PC-3 (cell line): Measurements from ENCODE around the gene FBXO38. TPM values are rescaled to one million over a fixed set of nuclear protein-coding genes. Genes with fewer than 3 reads are reported as not detected.

ENCODE experiments used
- ATAC-seq: fragments of 200-7000 bp; cut with Tn5 transposase; 2 replicates; pipeline ENCODE4 v1.9.1; 2020; ENCODE audit warnings: mild to moderate bottlenecking, moderate library complexity
- BruUV-seq: library from RNA; stranded (reverse); fragments of 400-500 nt; replicated peaks from 2 replicates; lab custom pipeline; 2021; lab: Mats Ljungman, UMichigan
- CTCF ChIA-PET: fragments of 300-600 bp; sonication (Branson Sonifier 250); formaldehyde crosslinking; loops from one replicate; lab custom pipeline; 2022; ENCODE audit warnings: antibody characterized with exemption; lab: Charles Lee
- POLR2A ChIA-PET: fragments of 300-600 bp; sonication (Branson Sonifier 250); formaldehyde crosslinking; loops from one replicate; lab custom pipeline; 2022; ENCODE audit warnings: antibody characterized with exemption; ENCODE audit not compliant: unreplicated experiment; lab: Charles Lee
- DNase-seq: peaks from one replicate; pipeline ENCODE4 v3.0.0-alpha.2; 2015
- H2AFZ ChIP-seq: fragments of 300-600 bp; sonication (generic); 2 replicates; pipeline ENCODE4 v1.6.0; 2016; ENCODE audit warnings: antibody characterized with exemption, low read length
- H3F3A ChIP-seq: fragments of 300-600 bp; sonication (generic); one replicate; pipeline ENCODE4 v1.6.0; 2017; ENCODE audit warnings: antibody characterized with exemption, low read length, control low read depth, mild to moderate bottlenecking; ENCODE audit not compliant: unreplicated experiment
- H3K27ac ChIP-seq: fragments of 300-600 bp; sonication (generic); 2 replicates; pipeline ENCODE4 v1.5.1; 2016; ENCODE audit warnings: mild to moderate bottlenecking, low read length
- H3K27me3 ChIP-seq: fragments of 300-600 bp; sonication (generic); 2 replicates; pipeline ENCODE4 v1.6.1; 2016; ENCODE audit warnings: low read length, mixed read lengths
- H3K36me3 ChIP-seq: fragments of 300-600 bp; sonication (generic); 2 replicates; pipeline ENCODE4 v1.6.1; 2016; ENCODE audit warnings: low read depth, mixed run types, low read length, mixed read lengths
- H3K4me1 ChIP-seq: fragments of 300-600 bp; sonication (generic); 2 replicates; pipeline ENCODE4 v1.5.1; 2016; ENCODE audit warnings: low read length; ENCODE audit not compliant: insufficient read depth
- H3K4me2 ChIP-seq: fragments of 300-600 bp; sonication (generic); 2 replicates; pipeline ENCODE4 v1.6.0; 2016; ENCODE audit warnings: low read length
- H3K4me3 ChIP-seq: fragments of 300-600 bp; sonication (generic); 2 replicates; pipeline ENCODE4 v1.5.1; 2016; ENCODE audit warnings: mild to moderate bottlenecking, low read length, mixed read lengths
- H3K79me2 ChIP-seq: fragments of 300-600 bp; sonication (generic); 2 replicates; pipeline ENCODE4 v1.6.1; 2017; ENCODE audit warnings: low read length, mixed read lengths
- H3K9ac ChIP-seq: fragments of 300-600 bp; sonication (generic); 2 replicates; pipeline ENCODE4 v1.6.0; 2016; ENCODE audit warnings: mild to moderate bottlenecking, low read length
- H3K9me2 ChIP-seq: fragments of 300-600 bp; sonication (generic); replicated peaks from 2 replicates; pipeline ENCODE4 v1.6.1; 2016; ENCODE audit warnings: mixed run types, low read length, mixed read lengths
- H3K9me3 ChIP-seq: fragments of 300-600 bp; sonication (generic); 2 replicates; pipeline ENCODE4 v1.6.1; 2016; ENCODE audit warnings: low read length, mixed read lengths
- H4K20me1 ChIP-seq: fragments of 300-600 bp; sonication (generic); 2 replicates; pipeline ENCODE4 v1.6.1; 2016; ENCODE audit warnings: low read length, mixed read lengths
- EZH2 ChIP-seq: fragments of 300-600 bp; sonication (generic); IDR thresholded peaks from one replicate; pipeline ENCODE4 v1.6.1; 2017; ENCODE audit warnings: antibody characterized with exemption, mild to moderate bottlenecking, low read length; ENCODE audit not compliant: unreplicated experiment
- EZH2phosphoT487 ChIP-seq: fragments of 300-600 bp; sonication (generic); IDR thresholded peaks from 2 replicates; pipeline ENCODE4 v1.6.1; 2018; ENCODE audit warnings: mild to moderate bottlenecking, antibody characterized with exemption, low read length, borderline replicate concordance
- intact Hi-C: fragments of 100-400 bp; cut with micrococcal nuclease; formaldehyde crosslinking; loops from 2 replicates; pipeline ENCODE4 v1.9.0; 2023
- total RNA-seq: library from RNA; depleted of rRNA; stranded (reverse); fragments of >200 nt; gene quantifications from 2 replicates; pipeline ENCODE4 v1.2.3, GENCODE V29; 2014
- TF ChIP-seq, protein P1 (sequence below): fragments of 300-600 bp; sonication (generic); conservative IDR thresholded peaks from 2 replicates; pipeline ENCODE4 v1.5.1; 2017; ENCODE audit warnings: antibody characterized with exemption, low read depth, mild to moderate bottlenecking, low read length

The FBXO38 gene
- total RNA-seq, 1 experiment from 2014 or later: 42.7 TPM

DNA sequence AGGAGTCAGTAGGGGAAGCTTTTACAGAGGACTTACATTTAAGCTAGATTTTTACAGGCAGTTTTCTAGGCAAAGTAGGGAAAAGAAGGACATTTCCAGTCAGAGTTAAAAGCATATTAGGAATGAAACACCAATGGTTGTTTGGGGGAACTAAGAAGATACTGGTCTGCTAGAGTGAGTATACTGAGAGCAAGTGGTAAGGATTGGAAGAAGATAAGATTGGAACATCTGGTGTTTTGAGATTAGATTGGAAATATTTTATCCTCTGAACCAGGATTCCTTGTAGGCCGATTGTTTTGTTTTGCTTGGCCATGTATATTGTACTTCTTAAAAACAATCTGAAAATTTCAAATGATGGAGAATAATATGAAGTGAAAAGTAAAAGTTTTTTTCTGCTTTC lies 7.7 kb downstream of the FBXO38 start:
- peaks cover 81% of the 10 kb centered on the region for H3K79me2 ChIP-seq
- no peak for TF ChIP-seq EZH2phosphoT487
- TF ChIP-seq, protein P1, sequence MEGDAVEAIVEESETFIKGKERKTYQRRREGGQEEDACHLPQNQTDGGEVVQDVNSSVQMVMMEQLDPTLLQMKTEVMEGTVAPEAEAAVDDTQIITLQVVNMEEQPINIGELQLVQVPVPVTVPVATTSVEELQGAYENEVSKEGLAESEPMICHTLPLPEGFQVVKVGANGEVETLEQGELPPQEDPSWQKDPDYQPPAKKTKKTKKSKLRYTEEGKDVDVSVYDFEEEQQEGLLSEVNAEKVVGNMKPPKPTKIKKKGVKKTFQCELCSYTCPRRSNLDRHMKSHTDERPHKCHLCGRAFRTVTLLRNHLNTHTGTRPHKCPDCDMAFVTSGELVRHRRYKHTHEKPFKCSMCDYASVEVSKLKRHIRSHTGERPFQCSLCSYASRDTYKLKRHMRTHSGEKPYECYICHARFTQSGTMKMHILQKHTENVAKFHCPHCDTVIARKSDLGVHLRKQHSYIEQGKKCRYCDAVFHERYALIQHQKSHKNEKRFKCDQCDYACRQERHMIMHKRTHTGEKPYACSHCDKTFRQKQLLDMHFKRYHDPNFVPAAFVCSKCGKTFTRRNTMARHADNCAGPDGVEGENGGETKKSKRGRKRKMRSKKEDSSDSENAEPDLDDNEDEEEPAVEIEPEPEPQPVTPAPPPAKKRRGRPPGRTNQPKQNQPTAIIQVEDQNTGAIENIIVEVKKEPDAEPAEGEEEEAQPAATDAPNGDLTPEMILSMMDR: no peak
- TF ChIP-seq EZH2: no peak
- H3K27me3 ChIP-seq: no peaks in the 10 kb centered on the region
- no TSS peak for BruUV-seq
- no peaks in the 10 kb centered on the region for H3K9me3 ChIP-seq
- H2AFZ ChIP-seq: no peak overlapping the region
- H3F3A ChIP-seq: no peaks in the 10 kb centered on the region
- ATAC-seq: no peak
- H3K9ac ChIP-seq: no peak overlapping the region
- ChIA-PET POLR2A (no interaction called here), CTCF (no interaction called here)
- H3K4me3 ChIP-seq: no peak overlapping the region
- no peak for DNase-seq
- H3K9me2 ChIP-seq: no peaks in the 10 kb centered on the region
- H4K20me1 ChIP-seq: 0 out of 2 replicates have a peak, but pooled peaks cover 4% of the 10 kb centered on the region
- H3K36me3 ChIP-seq: peaks cover 18% of the 10 kb centered on the region; the same call in 1 of the 2 replicates
- H3K27ac ChIP-seq: no peak overlapping the region
- H3K4me2 ChIP-seq: no peak overlapping the region
- intact Hi-C loops: no loop called here
- H3K4me1 ChIP-seq: peaks cover 18% of the 10 kb centered on the region

DNA sequence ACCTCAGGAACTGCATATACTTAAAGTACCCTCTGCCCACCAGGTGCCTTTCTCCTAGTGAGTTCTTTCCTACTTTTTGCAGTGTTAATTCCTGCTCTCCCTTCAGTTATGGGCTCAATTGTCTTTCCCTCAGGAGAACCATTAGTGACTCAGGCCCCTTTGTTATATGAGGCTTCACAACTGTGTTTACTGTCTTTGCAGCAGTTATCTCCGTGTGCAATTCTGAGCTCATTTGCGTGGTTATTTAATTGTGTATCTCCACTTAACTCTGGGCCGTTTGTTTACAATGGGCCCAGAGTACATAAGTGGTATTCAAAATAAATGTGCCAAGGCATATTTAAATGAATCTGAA lies 9.6 kb downstream of the FBXO38 start:
- ATAC-seq (peak; percentile 54), DNase-seq (no peak)
- Histone ChIP-seq H3K27ac (no peak overlapping the region), H3K79me2 (peaks cover 63% of the 10 kb centered on the region), H3K27me3 (no peaks in the 10 kb centered on the region), H3K9me2 (no peaks in the 10 kb centered on the region), H3K9me3 (no peaks in the 10 kb centered on the region), H4K20me1 (peaks cover 11% of the 10 kb centered on the region; the same call in 1 of the 2 replicates), H3K4me1 (peaks cover 29% of the 10 kb centered on the region), H3K36me3 (peaks cover 16% of the 10 kb centered on the region; the same call in 1 of the 2 replicates), H3K4me2 (no peak overlapping the region), H2AFZ (no peak overlapping the region), H3F3A (peaks cover 4% of the 10 kb centered on the region), H3K4me3 (no peak overlapping the region), H3K9ac (no peak overlapping the region)
- ChIA-PET POLR2A (interaction anchor here (0.7 kb wide), 1 partner anchor 9 kb away, joined by 6 read pairs; no protein-coding TSS in a partner anchor), CTCF (interaction anchor here (1.0 kb wide), 1 partner anchor 338 kb away, joined by 3 read pairs; no protein-coding TSS in a partner anchor)
- no peak for TF ChIP-seq EZH2
- TF ChIP-seq, protein P1: no peak
- TF ChIP-seq EZH2phosphoT487: no peak
- BruUV-seq: no TSS peak
- intact Hi-C loops: no loop called here

DNA sequence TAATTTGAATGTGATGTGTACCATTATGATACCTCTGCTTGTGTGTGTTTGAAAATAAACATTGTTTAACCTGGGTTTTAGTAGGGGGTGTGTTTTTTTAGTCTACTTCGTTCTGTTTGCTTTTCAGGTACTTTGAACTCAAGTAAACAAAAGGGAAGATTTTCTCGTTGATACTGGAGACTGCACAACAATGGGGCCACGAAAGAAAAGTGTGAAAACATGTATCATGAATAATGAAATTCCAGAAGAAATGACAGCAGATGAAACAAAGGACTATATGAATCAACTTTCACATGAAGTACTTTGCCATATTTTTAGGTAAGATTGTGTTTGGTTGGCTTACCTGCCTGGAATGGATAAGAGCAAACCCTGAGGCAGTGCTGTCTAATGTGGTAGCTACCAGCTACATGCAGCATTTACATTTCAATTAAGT lies 10.8 kb downstream of the FBXO38 start:
- BruUV-seq: no TSS peak
- no peaks in the 10 kb centered on the region for H3K9me3 ChIP-seq
- peaks cover 37% of the 10 kb centered on the region for H3K4me1 ChIP-seq
- H4K20me1 ChIP-seq: peaks cover 11% of the 10 kb centered on the region; the same call in 1 of the 2 replicates
- TF ChIP-seq EZH2: no peak
- TF ChIP-seq, protein P1: no peak
- TF ChIP-seq EZH2phosphoT487: no peak
- ChIA-PET POLR2A (no interaction called here), CTCF (interaction anchor here (0.7 kb wide), 1 partner anchor 21 kb away, joined by 5 read pairs; no protein-coding TSS in a partner anchor)
- H3K27ac ChIP-seq: no peak overlapping the region
- no peaks in the 10 kb centered on the region for H3K27me3 ChIP-seq
- peaks cover 51% of the 10 kb centered on the region for H3K79me2 ChIP-seq
- no peak overlapping the region for H3K4me2 ChIP-seq
- peaks cover 24% of the 10 kb centered on the region for H3K36me3 ChIP-seq
- intact Hi-C loops: no loop called here
- H3K9me2 ChIP-seq: no peaks in the 10 kb centered on the region
- H3F3A ChIP-seq: peaks cover 4% of the 10 kb centered on the region
- no peak overlapping the region for H2AFZ ChIP-seq
- ATAC-seq (no peak; the same call in 1 of the 2 replicates), DNase-seq (no peak)
- H3K4me3 ChIP-seq: no peak overlapping the region
- no peak overlapping the region for H3K9ac ChIP-seq
